HCT116 (cell line): ENCODE results near the gene FGGY. TPM values are rescaled to one million over a fixed set of nuclear protein-coding genes. Genes with fewer than 3 reads are reported as not detected.

Source experiments
- ATAC-seq: fragments of 200-7000 bp; cut with Tn5 transposase; 2 replicates; pipeline ENCODE4 v1.9.1; 2020; ENCODE audit warnings: mild to moderate bottlenecking, moderate library complexity
- BruUV-seq: library from RNA; stranded (reverse); fragments of 400-500 nt; replicated peaks from 2 replicates; lab custom pipeline; 2021; lab: Mats Ljungman, UMichigan
- CTCF ChIA-PET: fragments of 300-600 bp; sonication (Branson Sonifier 250); formaldehyde crosslinking; loops from one replicate; lab custom pipeline; 2021; ENCODE audit warnings: antibody characterized with exemption; lab: Charles Lee
- POLR2A ChIA-PET: fragments of 300-600, 350-600 bp; sonication (Branson Sonifier 250); formaldehyde crosslinking; loops from one replicate; lab custom pipeline; 2021; ENCODE audit warnings: antibody characterized with exemption; lab: Charles Lee
- RAD21 ChIA-PET, 2 experiments: fragments of 300-600 bp; sonication (Branson Sonifier 250); formaldehyde crosslinking; loops; one replicate each; lab custom pipeline; 2023; ENCODE audit warnings: low total read pairs in 2 of 2; ENCODE audit not compliant: uncharacterized antibody in 2 of 2, unreplicated experiment in 2 of 2, low non-redundant PET in 1 of 2; lab: Charles Lee
- DNase-seq: peaks from one replicate; pipeline ENCODE4 v3.0.0-alpha.2; 2010; ENCODE audit warnings: low read depth, low spot score
- H2AFZ ChIP-seq: fragments of 200-600 bp; shearing (Covaris generic), sonication (generic); 2 replicates; pipeline ENCODE4 v1.6.1; 2017; ENCODE audit warnings: low read depth, mixed run types, mixed read lengths, antibody characterized with exemption, low read length; ENCODE audit not compliant: poor library complexity, severe bottlenecking
- H3K27ac ChIP-seq: 2 replicates; pipeline ENCODE4 v1.5.1; 2012; ENCODE audit warnings: low read depth, low read length
- H3K27me3 ChIP-seq: fragments of 200-600 bp; sonication (generic); 2 replicates; pipeline ENCODE4 v1.6.1; 2016; ENCODE audit warnings: mixed run types, low read length, mixed read lengths; ENCODE audit not compliant: insufficient read depth
- H3K36me3 ChIP-seq, 2 experiments: fragments of 200-500 bp in 1 of 2; fragments of 200-600 bp in 1 of 2; sonication (Bioruptor generic) in 1 of 2; sonication (generic) in 1 of 2; 2 replicates each; pipeline versions ENCODE4 v1.5.1 to v1.6.1; 2014 to 2016; ENCODE audit warnings: low read length in 2 of 2, inconsistent platforms in 1 of 2, mixed read lengths in 1 of 2, mixed run types in 1 of 2; ENCODE audit not compliant: insufficient read depth in 2 of 2, control insufficient read depth in 1 of 2
- H3K4me1 ChIP-seq, 2 experiments: fragments of 200-600 bp in 1 of 2; sonication (generic) in 1 of 2; 2 replicates each; pipeline versions ENCODE4 v1.5.1 to v1.6.1; 2012 to 2017; ENCODE audit warnings: low read length in 2 of 2, inconsistent platforms in 1 of 2, mild to moderate bottlenecking in 1 of 2, mixed read lengths in 1 of 2, mixed run types in 1 of 2, moderate library complexity in 1 of 2; ENCODE audit not compliant: insufficient read depth in 2 of 2, control insufficient read depth in 1 of 2
- H3K4me2 ChIP-seq: fragments of 200-600 bp; sonication (generic); 2 replicates; pipeline ENCODE4 v1.6.1; 2017; ENCODE audit warnings: mixed run types, low read length, mixed read lengths
- H3K4me3 ChIP-seq, 2 experiments: fragments of 200-600 bp in 1 of 2; sonication (generic) in 1 of 2; replicated peaks in 1 of 2; 2 replicates each; pipeline ENCODE4 v1.5.1; 2011 to 2016; ENCODE audit warnings: low read length in 2 of 2, control low read depth in 1 of 2, low read depth in 1 of 2, mild to moderate bottlenecking in 1 of 2, mixed read lengths in 1 of 2, mixed run types in 1 of 2
- H3K79me2 ChIP-seq: fragments of 200-600 bp; sonication (generic); 2 replicates; pipeline ENCODE4 v1.6.1; 2017; ENCODE audit warnings: mild to moderate bottlenecking, mixed run types, low read length, moderate library complexity, mixed read lengths; ENCODE audit not compliant: insufficient read depth
- H3K9ac ChIP-seq: fragments of 200-600 bp; sonication (generic); 2 replicates; pipeline ENCODE4 v1.6.1; 2016; ENCODE audit warnings: low read length, mixed read lengths
- H3K9me2 ChIP-seq: fragments of 200-600 bp; sonication (generic), shearing (Covaris generic); 2 replicates; pipeline ENCODE4 v1.6.1; 2017; ENCODE audit warnings: mixed run types, mild to moderate bottlenecking, moderate library complexity; ENCODE audit not compliant: insufficient read depth
- H3K9me3 ChIP-seq, 2 experiments: fragments of 200-500 bp in 1 of 2; fragments of 200-600 bp in 1 of 2; sonication (Bioruptor generic) in 1 of 2; sonication (generic) in 1 of 2; 2 replicates each; pipeline ENCODE4 v1.6.1; 2014 to 2017; ENCODE audit warnings: low read length in 2 of 2, mixed read lengths in 2 of 2, inconsistent platforms in 1 of 2, low read depth in 1 of 2, mild to moderate bottlenecking in 1 of 2, mixed run types in 1 of 2, moderate library complexity in 1 of 2; ENCODE audit not compliant: control insufficient read depth in 1 of 2, insufficient read depth in 1 of 2
- H4K20me1 ChIP-seq: fragments of 200-600 bp; sonication (generic), shearing (Covaris generic); 2 replicates; pipeline ENCODE4 v1.6.1; 2017; ENCODE audit warnings: mixed run types, mild to moderate bottlenecking, moderate library complexity; ENCODE audit not compliant: insufficient read depth
- ATF3 ChIP-seq: IDR thresholded peaks from 2 replicates; pipeline ENCODE4 v1.6.1; 2012
- CEBPB ChIP-seq: IDR thresholded peaks from 2 replicates; pipeline ENCODE4 v1.6.1; 2012; ENCODE audit warnings: low read depth
- EGR1 ChIP-seq: IDR thresholded peaks from 2 replicates; pipeline ENCODE4 v1.6.1; 2012; ENCODE audit warnings: low read depth
- FOSL1 ChIP-seq: IDR thresholded peaks from 2 replicates; pipeline ENCODE4 v1.6.1; 2012; ENCODE audit warnings: low read depth
- JUND ChIP-seq: IDR thresholded peaks from 2 replicates; pipeline ENCODE4 v1.6.1; 2012
- POLR2AphosphoS5 ChIP-seq: IDR thresholded peaks from 2 replicates; pipeline ENCODE4 v1.6.1; 2011; ENCODE audit warnings: mild to moderate bottlenecking, low read depth, low read length, moderate library complexity
- REST ChIP-seq: IDR thresholded peaks from 2 replicates; pipeline ENCODE4 v1.6.1; 2012; ENCODE audit warnings: low read depth
- YY1 ChIP-seq: IDR thresholded peaks from 2 replicates; pipeline ENCODE4 v1.6.1; 2011; ENCODE audit warnings: low read length, low read depth, moderate library complexity, mild to moderate bottlenecking; ENCODE audit not compliant: insufficient replicate concordance; ENCODE audit errors: extremely low read depth
- ZFX ChIP-seq: fragments of 450-650 bp; IDR thresholded peaks from 2 replicates; pipeline ENCODE4 v1.6.1; 2017
- intact Hi-C: fragments of 100-400 bp; cut with micrococcal nuclease; formaldehyde crosslinking; loops from 2 replicates; pipeline ENCODE4 v1.10.0; 2022
- total RNA-seq: library from RNA; stranded (reverse); gene quantifications from one replicate; pipeline ENCODE4 v1.2.1, GENCODE V29; 2021; ENCODE audit not compliant: unreplicated experiment

The FGGY gene
- total RNA-seq, 1 experiment from 2014 or later = 10.6 TPM

- Histone ChIP-seq H3K9me2 (no peaks in the 10 kb centered on the region), H3K36me3 (no peaks in the 10 kb centered on the region), H3K9ac (no peak overlapping the region), H3K4me2 (no peak overlapping the region), H3K27ac (no peak overlapping the region), H3K9me3 (no peaks in the 10 kb centered on the region), H3K79me2 (no peaks in the 10 kb centered on the region), H4K20me1 (no peaks in the 10 kb centered on the region), H3K4me3 (no peak overlapping the region), H2AFZ (no peak overlapping the region), H3K27me3 (no peaks in the 10 kb centered on the region), H3K4me1 (no peaks in the 10 kb centered on the region)
- no TSS peak for BruUV-seq
- ChIA-PET CTCF (interaction anchor here (1.1 kb wide), 1 partner anchor 21 kb away, joined by 4 read pairs; no protein-coding TSS in a partner anchor), RAD21 (no interaction called here), POLR2A (no interaction called here)
- DNase-seq = no peak
- no peak for TF ChIP-seq FOSL1
- TF ChIP-seq POLR2AphosphoS5 = no peak
- TF ChIP-seq ZFX = no peak
- no peak for TF ChIP-seq ATF3
- no peak for TF ChIP-seq JUND
- TF ChIP-seq YY1 = no peak
- no peak for TF ChIP-seq CEBPB
- TF ChIP-seq REST = no peak
- TF ChIP-seq EGR1 = no peak
- no peak for ATAC-seq
- intact Hi-C loops = no loop called here
Measured at GRCh38 chr1:59738591-59739015, 441.7 kb downstream of the FGGY start.
